GM12864 (cell line): ENCODE results near the gene TM9SF3.

Experiments
- DNase-seq: peaks from one replicate; pipeline ENCODE4 v3.0.0-alpha.2; 2011; ENCODE audit warnings: low read depth
- H3K4me3 ChIP-seq: 2 replicates; pipeline ENCODE4 v1.5.1; 2011; ENCODE audit warnings: mild to moderate bottlenecking, low read depth, low read length, control low read depth
- TF ChIP-seq, protein P1 (sequence below): IDR thresholded peaks from 2 replicates; pipeline ENCODE4 v1.5.1; 2011; ENCODE audit warnings: low read depth, mild to moderate bottlenecking, moderate library complexity, low read length, control low read depth, inconsistent platforms; ENCODE audit errors: missing control alignments

The TM9SF3 gene

DNA sequence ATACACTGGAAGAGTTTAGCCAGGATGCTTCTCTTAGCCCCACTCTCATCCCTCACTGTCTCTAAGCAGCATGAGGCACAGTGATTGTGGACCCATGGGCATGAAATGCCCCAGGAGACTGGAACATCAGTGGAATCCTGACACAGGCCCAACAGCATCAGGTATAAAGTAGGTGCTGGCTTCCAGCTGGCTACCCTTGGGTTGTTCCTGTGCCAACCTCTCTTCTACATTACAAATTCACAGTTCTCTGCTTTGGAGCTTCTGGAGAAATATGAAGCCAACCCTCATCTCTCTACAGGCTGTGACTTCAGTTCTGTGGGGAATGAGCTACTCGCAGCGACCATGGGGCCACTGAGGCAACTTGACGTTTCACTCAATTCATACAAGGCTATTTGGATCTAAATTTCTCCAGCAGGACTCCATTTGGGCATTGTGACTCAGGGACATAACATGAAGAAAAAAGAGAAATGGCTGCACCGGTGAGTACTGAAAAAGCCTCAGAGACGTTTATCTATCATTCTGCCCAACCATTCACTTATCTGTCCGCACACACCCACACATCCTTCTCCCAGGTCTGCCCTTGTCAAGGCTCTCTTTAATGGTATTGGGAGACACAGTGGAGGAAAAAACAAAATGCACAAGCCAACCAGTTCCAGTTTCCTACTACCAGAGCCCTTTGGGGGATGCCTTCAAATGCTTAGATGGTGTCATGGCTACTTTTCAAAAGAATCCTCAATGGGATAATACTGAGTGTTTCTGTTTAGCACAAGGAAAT lies 35.4 kb upstream of the TM9SF3 start:
- no peak for DNase-seq
- TF ChIP-seq, protein P1, sequence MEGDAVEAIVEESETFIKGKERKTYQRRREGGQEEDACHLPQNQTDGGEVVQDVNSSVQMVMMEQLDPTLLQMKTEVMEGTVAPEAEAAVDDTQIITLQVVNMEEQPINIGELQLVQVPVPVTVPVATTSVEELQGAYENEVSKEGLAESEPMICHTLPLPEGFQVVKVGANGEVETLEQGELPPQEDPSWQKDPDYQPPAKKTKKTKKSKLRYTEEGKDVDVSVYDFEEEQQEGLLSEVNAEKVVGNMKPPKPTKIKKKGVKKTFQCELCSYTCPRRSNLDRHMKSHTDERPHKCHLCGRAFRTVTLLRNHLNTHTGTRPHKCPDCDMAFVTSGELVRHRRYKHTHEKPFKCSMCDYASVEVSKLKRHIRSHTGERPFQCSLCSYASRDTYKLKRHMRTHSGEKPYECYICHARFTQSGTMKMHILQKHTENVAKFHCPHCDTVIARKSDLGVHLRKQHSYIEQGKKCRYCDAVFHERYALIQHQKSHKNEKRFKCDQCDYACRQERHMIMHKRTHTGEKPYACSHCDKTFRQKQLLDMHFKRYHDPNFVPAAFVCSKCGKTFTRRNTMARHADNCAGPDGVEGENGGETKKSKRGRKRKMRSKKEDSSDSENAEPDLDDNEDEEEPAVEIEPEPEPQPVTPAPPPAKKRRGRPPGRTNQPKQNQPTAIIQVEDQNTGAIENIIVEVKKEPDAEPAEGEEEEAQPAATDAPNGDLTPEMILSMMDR, result no peak
- H3K4me3 ChIP-seq, result no peak overlapping the region

DNA sequence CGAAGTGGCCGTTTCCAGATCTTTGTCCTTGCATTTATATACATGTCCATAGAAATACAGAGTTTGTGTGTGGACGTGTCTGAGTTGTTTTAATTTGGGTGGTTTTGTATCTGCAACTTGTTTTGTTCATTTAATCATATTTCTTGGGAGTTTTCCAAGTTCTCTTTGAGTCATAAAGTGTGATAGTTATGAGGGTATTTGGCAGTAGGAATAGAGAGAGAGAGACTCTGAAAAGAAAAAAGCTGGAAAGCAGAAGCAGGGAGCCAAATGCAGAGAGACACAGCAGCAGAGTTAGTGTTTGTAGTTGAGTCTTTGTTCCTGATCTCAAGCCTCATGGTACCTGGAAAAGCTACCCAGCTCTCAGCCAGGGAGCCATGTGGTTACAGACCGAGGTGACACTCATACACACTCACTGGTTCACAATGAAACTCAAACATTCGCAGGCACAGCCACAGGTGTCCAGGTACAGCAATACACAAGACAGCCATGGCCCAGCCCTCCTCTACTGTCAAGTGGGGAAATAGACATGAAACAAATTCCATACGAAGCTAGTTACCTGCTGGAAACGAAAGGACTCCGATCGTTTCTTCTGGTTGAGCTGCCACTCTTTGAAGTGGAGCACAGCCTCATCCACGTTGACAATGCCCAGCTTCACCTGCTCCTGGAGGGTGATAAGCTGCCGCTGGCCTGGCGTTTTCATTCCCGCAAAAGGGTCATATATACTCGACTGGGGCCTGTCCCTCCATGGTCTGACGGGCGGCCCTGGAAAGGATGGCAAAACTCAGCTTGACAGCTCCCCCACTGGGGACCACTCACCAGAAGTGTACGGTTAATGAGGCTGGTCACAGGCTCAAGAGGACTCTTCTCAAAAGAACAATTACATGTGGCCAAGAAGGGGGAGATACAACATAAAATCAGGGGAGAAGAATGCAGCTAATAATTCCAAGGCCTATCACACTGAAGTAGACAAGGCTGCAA lies 33.3 kb upstream of the TM9SF3 start:
- no peak overlapping the region for H3K4me3 ChIP-seq
- TF ChIP-seq, protein P1, result no peak
- no peak for DNase-seq

DNA sequence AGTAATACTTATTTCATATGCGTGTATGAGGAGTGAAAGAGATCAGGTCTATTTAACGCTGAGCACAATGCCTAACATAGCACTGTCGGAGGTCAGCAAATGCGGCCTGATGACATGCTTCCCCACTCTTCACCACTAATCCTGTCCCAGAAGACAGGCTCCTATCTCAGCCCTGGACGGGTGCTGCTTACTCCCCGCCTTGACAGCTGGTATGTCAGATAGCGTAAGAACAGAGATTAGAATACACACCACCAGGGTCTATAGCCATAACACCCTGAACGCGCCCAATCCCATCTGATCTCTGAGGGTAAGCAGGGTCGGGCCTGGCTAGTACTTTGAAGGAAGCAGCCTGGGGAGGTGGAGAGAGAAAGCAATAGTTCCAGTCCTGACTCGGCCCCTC lies 32.3 kb upstream of the TM9SF3 start:
- TF ChIP-seq, protein P1, result no peak
- DNase-seq, result no peak

DNA sequence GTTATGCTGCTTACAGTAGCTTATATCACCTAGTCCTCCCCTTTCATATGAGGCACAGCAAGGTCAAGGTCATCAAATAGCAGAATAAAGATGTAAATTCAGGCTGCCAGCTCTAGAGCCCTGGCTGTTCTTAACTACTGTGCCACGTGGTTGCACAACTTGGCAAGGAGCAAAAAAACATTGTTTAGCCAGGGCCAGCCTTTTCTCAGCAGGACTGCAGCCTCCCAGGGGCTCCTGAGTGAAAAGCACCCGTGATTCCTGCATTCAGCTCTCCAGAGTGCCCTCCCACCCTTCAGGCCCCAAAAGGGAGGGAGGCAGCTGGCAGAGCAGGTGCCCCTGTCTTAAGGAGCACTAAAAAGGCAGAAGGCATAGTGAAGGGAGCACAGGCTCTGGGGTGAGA lies 31.8 kb upstream of the TM9SF3 start:
- TF ChIP-seq, protein P1, result no peak
- no peak for DNase-seq
- H3K4me3 ChIP-seq, result no peak overlapping the region

More for the DNA sequence above, 32.3 kb upstream of the TM9SF3 start:
- H3K4me3 ChIP-seq, result no peak overlapping the region

DNA sequence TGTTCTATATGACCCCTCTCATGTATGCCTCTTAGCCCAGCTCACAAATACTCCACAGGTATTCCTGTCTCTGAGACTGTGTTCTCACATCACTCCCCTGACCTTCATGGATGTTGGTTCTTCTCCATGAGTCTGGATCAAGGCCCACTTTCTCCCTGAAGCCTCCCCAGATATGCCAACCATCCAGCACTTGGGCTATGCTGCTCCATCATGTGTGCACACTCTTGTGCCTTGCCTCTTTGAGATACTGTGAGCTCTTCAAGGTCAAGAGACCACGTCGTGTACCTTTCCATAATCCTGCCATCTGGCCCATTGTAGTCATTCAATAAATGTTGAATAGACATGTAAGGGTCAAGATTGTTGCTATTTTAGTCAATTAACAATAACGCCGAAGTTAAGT lies 30.1 kb upstream of the TM9SF3 start:
- TF ChIP-seq, protein P1, result no peak
- no peak overlapping the region for H3K4me3 ChIP-seq
- no peak for DNase-seq

DNA sequence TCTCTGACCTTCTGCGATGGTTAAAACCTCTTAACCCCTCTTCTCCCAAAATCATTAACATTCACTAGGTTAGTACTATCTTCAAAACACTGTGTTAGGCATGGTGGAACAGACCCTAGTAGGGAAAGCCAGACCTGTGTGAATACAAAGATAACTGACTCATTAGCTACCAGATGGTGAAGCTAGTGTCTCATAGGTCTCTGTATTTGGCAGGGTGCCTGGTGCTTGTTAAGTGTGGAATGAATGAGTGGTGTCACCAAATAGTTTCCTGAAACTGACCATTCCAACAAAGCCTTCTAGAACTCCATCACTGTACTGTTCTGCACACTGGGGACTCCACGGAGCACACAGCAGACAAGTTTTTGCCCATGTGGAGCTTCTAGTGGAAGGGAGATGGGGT lies 27.7 kb upstream of the TM9SF3 start:
- no peak overlapping the region for H3K4me3 ChIP-seq
- TF ChIP-seq, protein P1, result no peak
- DNase-seq, result no peak
